Neutrophil (primary cell): Measurements from ENCODE around the gene RBM4B.
"Not testable (repeated sequence)": the region's sequence is repeated elsewhere in the genome, so short reads cannot be mapped to it uniquely, and the experiment has no call there.

ENCODE experiments used
- H3K27ac ChIP-seq: fragments of 200-600 bp; sonication (generic); 2 replicates; pipeline ENCODE4 v1.5.1; 2016; ENCODE audit warnings: mild to moderate bottlenecking, moderate library complexity
- H3K27me3 ChIP-seq: fragments of 200-600 bp; sonication (generic); 2 replicates; pipeline ENCODE4 v1.6.0; 2016; ENCODE audit warnings: mild to moderate bottlenecking
- H3K36me3 ChIP-seq: fragments of 200-600 bp; sonication (generic); 2 replicates; pipeline ENCODE4 v1.5.1; 2017
- H3K4me1 ChIP-seq, 2 experiments: fragments of 200-600 bp in 1 of 2; sonication (generic) in 1 of 2; 1 replicate in 1 of 2; 2 replicates in 1 of 2; pipeline versions ENCODE4 v1.5.1 to v1.6.1; 2013 to 2016; ENCODE audit warnings: low read depth in 1 of 2, low read length in 1 of 2, mild to moderate bottlenecking in 1 of 2, moderate library complexity in 1 of 2; ENCODE audit not compliant: control insufficient read depth in 1 of 2, insufficient read depth in 1 of 2
- H3K4me3 ChIP-seq, 2 experiments: fragments of 200-600 bp in 1 of 2; sonication (generic) in 1 of 2; 1 replicate in 1 of 2; 2 replicates in 1 of 2; pipeline ENCODE4 v1.5.1; 2013 to 2016; ENCODE audit warnings: low read depth in 1 of 2, low read length in 1 of 2, mild to moderate bottlenecking in 1 of 2, moderate library complexity in 1 of 2
- H3K9me3 ChIP-seq: fragments of 200-600 bp; sonication (generic); 2 replicates; pipeline ENCODE4 v1.5.1; 2016
- CTCF ChIP-seq: fragments of 200-600 bp; sonication (generic); IDR thresholded peaks from 2 replicates; pipeline ENCODE4 v1.5.1; 2016; ENCODE audit warnings: antibody characterized with exemption

RBM4B gene

GRCh38 chr11:66643745-66644437 is 33.8 kb downstream of the RBM4B start:
- no peaks in the 10 kb centered on the region for H3K9me3 ChIP-seq
- H3K36me3 ChIP-seq, result peaks cover 82% of the 10 kb centered on the region
- H3K4me3 ChIP-seq, result no peak overlapping the region
- peaks cover 25 to 30% of the 10 kb centered on the region in 2 experiments for H3K4me1 ChIP-seq
- TF ChIP-seq CTCF, result no peak
- no peaks in the 10 kb centered on the region for H3K27me3 ChIP-seq
- H3K27ac ChIP-seq, result no peak overlapping the region

GRCh38 chr11:66641834-66642233 is 35.9 kb downstream of the RBM4B start:
- H3K36me3 ChIP-seq, result peaks cover 67% of the 10 kb centered on the region
- TF ChIP-seq CTCF, result no peak
- H3K4me1 ChIP-seq, result peaks cover 34 to 40% of the 10 kb centered on the region in 2 experiments
- no peak overlapping the region for H3K4me3 ChIP-seq
- H3K27me3 ChIP-seq, result no peaks in the 10 kb centered on the region
- H3K27ac ChIP-seq, result no peak overlapping the region
- H3K9me3 ChIP-seq, result no peaks in the 10 kb centered on the region

DNA sequence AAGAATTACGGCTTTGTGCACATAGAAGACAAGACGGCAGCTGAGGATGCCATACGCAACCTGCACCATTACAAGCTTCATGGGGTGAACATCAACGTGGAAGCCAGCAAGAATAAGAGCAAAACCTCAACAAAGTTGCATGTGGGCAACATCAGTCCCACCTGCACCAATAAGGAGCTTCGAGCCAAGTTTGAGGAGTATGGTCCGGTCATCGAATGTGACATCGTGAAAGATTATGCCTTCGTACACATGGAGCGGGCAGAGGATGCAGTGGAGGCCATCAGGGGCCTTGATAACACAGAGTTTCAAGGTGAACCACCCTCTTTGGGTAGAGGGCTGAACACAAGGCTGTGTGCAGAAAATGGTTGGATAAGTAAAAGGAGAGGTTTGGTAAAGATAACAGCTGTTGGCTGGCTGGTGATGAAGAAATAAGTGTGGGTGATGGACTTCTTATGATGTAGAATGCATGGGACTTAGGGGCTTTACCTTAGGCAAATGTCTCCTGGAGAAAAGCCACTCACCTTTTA is 37.8 kb downstream of the RBM4B start:
- peak overlapping the region; percentile 86 to 99 for H3K4me3 ChIP-seq
- peaks cover 34 to 40% of the 10 kb centered on the region in 2 experiments for H3K4me1 ChIP-seq
- not testable (repeated sequence) for H3K27me3 ChIP-seq, H3K9me3 ChIP-seq
- H3K27ac ChIP-seq, result peak overlapping the region; percentile 91
- H3K36me3 ChIP-seq, result peaks cover 47% of the 10 kb centered on the region

- H3K27me3 ChIP-seq, result no peaks in the 10 kb centered on the region
- peaks cover 41% of the 10 kb centered on the region for H3K36me3 ChIP-seq
- H3K9me3 ChIP-seq, result no peaks in the 10 kb centered on the region
- no peak for TF ChIP-seq CTCF
- H3K4me1 ChIP-seq, result peaks cover 34 to 40% of the 10 kb centered on the region in 2 experiments
- H3K4me3 ChIP-seq, result peak overlapping the region; percentile 86 to 99
- H3K27ac ChIP-seq, result peak overlapping the region; percentile 91
These were observed 38.4 kb downstream of the RBM4B start for GRCh38 chr11:66639066-66639813.

DNA sequence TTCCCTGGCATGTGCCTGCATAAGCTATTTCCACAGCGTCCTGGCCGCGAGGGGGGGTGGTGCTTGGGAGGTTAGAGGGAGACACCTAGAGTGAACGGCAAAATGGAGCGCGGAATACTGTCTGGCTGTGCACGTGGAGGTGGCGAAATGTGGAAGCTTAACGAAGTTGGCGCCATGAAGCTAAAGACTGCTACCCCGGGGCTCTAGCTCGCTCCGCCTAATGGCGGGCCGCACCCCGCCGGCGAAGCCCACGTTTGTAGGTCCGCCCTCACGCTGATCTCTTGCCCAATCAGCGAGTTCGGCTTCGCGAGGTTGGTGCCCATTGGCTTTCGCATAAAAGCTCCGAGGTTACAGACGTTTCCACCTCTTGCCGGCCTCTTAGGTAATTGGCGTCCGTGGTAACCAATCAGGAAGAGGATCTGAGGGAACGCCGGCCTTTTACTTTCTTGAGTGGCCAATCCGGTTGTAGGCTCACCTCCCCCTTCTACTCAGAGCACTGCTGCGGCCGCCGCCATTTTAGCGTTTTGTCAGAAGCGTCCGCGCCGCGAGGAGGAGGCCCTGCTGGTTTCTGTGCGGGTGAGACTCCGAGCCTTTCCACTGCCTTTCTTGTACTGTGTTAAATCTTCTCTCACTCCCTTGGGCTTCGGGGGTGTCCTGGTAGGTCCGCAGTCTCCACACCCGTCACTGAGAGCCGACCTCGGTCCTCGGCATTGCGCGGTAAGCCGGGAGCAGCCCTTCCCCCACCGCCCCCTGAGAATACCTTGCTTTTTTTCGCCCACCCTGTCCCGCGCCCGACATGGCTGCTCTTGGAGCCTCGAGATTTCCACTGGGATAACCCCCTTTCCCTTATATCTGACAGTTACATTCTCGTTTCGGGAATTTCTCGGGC is 39.3 kb downstream of the RBM4B start, which contains the start of gene RBM4:
RBM4 (plus strand) TSS at position 527 of the 889 bp plus-strand sequence. CDS start 1,009 bp downstream, outside the sequence.
- Histone ChIP-seq H3K27me3 (no peaks in the 10 kb centered on the region), H3K36me3 (peaks cover 33% of the 10 kb centered on the region), H3K27ac (peak within 1 kb of the TSS; percentile 91), H3K4me1 (peaks cover 34 to 40% of the 10 kb centered on the region in 2 experiments), H3K9me3 (no peaks in the 10 kb centered on the region), H3K4me3 (peak within 1 kb of the TSS; percentile 86 to 99)
- peak; percentile 52 for TF ChIP-seq CTCF
